OCI-LY1 (cell line): ENCODE results near the gene PLBD2.

ENCODE experiments used
- EZH2 ChIP-seq: fragments of 200-600 bp; sonication (generic), shearing (Covaris generic); IDR thresholded peaks from 2 replicates; pipeline ENCODE4 v1.8.0; 2017; ENCODE audit warnings: borderline replicate concordance, mixed run types, mild to moderate bottlenecking, antibody characterized with exemption, low read length, moderate library complexity, mixed read lengths
- TF ChIP-seq, protein P1 (sequence below): fragments of 200-600 bp; sonication (generic), shearing (Covaris generic); IDR thresholded peaks from 2 replicates; pipeline ENCODE4 v1.5.1; 2017; ENCODE audit warnings: mild to moderate bottlenecking, antibody characterized with exemption, low read length, moderate library complexity, mixed read lengths

DNA sequence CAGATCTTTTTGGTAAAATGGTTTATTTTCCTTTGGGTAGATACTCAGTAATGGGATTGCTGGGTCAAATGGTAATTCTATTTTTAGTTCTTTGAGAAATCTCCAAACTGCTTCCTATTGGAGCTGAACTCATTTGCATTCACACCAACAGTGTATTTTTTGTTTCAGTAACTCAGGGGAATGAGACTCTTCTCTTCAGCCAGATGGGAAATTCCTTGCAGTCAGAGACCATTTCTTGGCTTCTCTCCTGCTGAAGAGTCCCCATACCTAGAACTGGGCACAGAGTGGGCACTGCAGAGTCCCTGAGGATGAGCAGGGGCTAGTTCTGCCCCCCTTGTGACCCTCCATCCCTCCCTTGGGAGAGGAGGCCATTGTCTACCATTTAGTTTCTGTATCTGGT, 74.6 kb downstream of the PLBD2 start:
- TF ChIP-seq, protein P1, sequence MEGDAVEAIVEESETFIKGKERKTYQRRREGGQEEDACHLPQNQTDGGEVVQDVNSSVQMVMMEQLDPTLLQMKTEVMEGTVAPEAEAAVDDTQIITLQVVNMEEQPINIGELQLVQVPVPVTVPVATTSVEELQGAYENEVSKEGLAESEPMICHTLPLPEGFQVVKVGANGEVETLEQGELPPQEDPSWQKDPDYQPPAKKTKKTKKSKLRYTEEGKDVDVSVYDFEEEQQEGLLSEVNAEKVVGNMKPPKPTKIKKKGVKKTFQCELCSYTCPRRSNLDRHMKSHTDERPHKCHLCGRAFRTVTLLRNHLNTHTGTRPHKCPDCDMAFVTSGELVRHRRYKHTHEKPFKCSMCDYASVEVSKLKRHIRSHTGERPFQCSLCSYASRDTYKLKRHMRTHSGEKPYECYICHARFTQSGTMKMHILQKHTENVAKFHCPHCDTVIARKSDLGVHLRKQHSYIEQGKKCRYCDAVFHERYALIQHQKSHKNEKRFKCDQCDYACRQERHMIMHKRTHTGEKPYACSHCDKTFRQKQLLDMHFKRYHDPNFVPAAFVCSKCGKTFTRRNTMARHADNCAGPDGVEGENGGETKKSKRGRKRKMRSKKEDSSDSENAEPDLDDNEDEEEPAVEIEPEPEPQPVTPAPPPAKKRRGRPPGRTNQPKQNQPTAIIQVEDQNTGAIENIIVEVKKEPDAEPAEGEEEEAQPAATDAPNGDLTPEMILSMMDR = no peak
- no peak for TF ChIP-seq EZH2
